NCI-H1092 (cell line): ENCODE results near the gene STK24.

Source experiments
- DNase-seq: peaks from one replicate; lab custom pipeline; 2025; lab: John Stamatoyannopoulos, UW

The STK24 gene

GRCh38 chr13:98556142-98556816, 20.6 kb downstream of the STK24 start:
- no peak for DNase-seq

GRCh38 chr13:98549728-98550317, 27.1 kb downstream of the STK24 start:
- DNase-seq: no peak

GRCh38 chr13:98549006-98549727, 27.7 kb downstream of the STK24 start:
- DNase-seq: no peak

DNA sequence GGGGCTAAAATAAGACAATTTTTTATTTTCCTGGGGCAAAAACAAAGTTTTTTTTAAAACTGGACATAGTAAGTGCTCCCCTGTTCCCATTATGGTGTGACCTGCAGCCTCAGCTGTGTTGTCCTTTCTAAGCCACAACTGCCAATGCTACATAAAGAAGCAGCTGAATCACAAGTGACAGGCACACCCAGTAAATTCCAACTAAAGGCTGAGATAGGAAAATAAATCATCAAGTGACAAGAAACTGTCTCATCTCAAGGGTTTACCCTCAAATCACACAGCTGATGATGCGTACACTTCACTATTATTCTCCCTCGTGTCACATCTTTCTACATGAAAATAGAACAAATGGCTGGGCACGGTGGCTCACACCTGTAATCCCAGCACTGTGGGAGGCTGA, 28.7 kb downstream of the STK24 start:
- DNase-seq: no peak

DNA sequence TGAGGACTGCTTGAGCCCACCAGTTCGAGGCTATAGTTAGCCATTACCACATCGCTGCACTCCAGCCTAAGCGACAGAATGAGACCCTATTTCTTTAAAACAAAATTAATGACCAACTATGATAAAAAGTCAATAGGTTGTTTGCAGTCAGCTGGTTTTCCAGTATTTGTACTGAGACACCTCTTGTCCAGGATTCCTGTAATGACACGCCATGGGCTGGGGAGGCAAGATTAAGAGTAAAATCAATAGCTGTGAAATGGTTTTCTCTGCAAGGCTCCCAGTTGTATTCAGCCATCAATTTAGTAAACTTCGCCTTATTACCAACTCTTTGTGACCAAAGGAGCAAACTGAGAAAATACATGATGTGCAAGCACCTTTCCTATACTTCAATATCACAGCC, 29.5 kb downstream of the STK24 start:
- DNase-seq: no peak

- no peak for DNase-seq
These were observed 30.5 kb downstream of the STK24 start for GRCh38 chr13:98546402-98546801.

- no peak for DNase-seq
These were observed 32.7 kb downstream of the STK24 start for GRCh38 chr13:98544104-98544710.

DNA sequence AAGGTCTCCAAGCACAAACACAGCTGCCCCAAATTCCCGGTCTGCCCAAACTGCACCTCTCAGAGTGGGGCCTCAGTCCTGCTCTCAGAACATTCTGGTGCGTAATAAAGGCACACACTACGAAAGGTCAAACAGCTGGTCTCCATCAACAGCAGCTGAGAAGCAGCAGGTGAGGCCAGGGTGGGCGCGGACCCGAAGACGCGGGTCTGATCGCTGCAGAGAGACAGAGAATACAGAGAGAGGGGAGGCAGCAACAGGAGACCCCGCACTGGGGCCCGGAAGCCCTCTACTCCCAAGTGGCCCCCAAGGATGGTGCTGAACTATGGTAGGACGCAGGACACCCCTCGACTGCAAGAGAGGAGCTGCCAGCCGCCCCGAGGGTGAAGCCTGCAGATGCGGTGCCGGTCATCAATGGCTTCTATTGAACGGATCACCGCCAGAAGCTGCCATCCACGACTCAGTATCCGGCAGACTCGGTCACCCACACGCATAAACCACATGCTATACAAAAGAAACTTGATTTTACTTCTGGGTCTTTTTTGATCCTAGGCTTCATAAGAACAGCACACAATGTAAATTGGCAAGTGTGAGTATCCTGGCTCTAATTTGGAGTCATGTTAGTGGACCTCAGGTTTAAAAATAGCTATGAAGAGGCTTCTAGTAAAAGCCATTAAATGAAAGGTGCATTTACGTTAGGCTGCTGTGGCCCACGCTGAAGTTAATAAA, 33.4 kb downstream of the STK24 start:
- no peak for DNase-seq

GRCh38 chr13:98542568-98543377, 34.1 kb downstream of the STK24 start:
- no peak for DNase-seq

DNA sequence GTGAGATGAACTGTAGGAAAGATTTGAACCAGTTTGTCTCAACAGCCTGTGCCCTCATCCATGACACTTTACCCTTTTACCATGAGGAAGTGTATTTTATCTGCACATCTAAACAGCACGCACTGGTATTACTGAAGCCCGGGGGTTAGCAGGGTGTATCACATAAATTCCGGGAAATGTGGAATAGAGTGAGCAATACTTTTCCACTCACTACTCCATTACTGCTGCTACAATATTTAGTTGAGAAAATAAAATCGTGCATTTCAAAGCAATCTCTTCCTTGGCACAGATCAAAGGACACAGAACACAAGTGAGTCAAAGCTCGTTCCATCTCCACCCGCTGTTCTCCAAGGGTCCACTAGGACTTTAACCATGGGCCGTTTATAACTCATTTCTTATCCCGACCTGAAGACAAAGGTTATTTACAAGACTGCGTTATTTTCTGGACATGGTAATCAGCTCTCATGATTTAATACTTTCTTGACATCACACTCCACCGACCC, 35.2 kb downstream of the STK24 start:
- no peak for DNase-seq

- no peak for DNase-seq
These were observed 35.7 kb downstream of the STK24 start for GRCh38 chr13:98541191-98541590.

DNA sequence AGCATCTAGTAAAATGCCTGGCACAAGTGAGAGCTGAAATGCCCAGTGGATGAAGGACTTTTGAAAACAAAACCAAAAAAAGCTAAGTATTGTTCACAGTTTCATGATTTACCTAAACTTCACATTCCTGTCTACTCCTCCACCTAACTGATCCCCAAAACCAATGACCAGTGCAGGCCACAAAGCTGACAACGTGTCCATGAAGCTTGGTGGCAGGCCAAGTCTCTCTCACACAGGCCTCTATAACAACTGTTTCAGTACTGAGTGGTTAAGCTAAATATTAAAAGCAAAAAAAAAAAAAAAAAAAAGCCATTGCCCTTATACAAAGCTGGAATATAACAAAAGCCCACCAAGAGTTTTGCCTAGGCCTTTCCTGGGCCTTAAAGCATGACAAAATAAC, 36.4 kb downstream of the STK24 start:
- DNase-seq: no peak

DNA sequence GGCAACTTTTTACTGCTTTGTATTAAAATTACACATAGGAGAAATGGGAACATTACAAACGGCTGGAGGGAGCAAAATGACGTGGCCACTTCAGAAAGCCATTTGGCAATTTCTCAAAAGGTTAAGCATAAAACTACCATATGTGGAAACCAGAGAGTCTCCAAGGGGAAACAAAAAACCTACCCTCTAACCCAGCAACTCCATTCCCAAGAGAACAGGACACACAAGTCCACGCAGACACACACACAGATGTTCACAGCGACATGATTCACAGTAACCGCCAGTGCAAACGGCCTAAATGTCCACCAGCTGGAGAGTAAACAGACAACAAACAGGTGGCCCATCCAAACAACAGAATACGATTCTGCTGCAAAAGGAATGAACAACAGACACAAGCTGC, 37.2 kb downstream of the STK24 start:
- DNase-seq: no peak

- DNase-seq: no peak
These were observed 38.0 kb downstream of the STK24 start for GRCh38 chr13:98538876-98539275.

GRCh38 chr13:98537740-98538139, 39.2 kb downstream of the STK24 start:
- DNase-seq: no peak

DNA sequence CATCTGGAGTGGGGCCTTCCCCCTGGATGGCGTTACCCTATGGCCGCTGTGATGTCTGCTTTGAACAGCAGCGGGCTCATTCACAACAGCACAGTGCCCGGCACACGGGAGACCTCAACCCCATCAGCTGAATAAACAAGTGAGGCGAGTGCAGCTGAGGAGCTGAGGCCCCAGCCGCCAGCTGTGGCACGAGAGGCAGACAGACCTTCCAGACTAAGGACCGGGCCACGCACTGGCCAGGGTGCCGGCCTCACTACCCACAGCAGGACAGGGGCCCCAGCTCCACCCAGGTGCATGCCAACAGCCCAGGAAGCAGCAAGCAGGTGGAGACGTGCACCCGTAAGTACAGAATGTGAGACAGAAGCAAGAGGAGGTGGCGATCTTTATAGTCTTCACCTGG, 39.6 kb downstream of the STK24 start:
- DNase-seq: no peak

DNA sequence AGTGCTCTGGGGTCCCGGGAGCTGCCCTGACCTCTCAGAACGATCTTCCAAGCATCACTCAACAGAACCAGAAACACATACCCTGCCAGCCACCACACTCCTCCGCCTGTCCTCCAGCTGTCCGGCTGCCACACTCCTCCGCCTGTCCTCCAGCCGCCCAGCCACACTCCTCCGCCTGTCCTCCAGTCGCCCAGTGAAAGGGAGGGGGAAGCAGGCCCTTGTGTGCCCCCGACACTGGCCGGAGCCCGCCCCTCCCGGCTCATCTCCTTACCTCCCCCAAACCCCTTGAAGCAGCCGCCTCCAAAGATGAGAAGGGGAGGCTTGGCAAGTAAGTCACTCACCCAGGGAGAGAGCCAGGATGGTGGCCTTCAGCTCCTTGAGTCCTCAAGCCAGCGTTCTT, 40.2 kb downstream of the STK24 start:
- no peak for DNase-seq

DNA sequence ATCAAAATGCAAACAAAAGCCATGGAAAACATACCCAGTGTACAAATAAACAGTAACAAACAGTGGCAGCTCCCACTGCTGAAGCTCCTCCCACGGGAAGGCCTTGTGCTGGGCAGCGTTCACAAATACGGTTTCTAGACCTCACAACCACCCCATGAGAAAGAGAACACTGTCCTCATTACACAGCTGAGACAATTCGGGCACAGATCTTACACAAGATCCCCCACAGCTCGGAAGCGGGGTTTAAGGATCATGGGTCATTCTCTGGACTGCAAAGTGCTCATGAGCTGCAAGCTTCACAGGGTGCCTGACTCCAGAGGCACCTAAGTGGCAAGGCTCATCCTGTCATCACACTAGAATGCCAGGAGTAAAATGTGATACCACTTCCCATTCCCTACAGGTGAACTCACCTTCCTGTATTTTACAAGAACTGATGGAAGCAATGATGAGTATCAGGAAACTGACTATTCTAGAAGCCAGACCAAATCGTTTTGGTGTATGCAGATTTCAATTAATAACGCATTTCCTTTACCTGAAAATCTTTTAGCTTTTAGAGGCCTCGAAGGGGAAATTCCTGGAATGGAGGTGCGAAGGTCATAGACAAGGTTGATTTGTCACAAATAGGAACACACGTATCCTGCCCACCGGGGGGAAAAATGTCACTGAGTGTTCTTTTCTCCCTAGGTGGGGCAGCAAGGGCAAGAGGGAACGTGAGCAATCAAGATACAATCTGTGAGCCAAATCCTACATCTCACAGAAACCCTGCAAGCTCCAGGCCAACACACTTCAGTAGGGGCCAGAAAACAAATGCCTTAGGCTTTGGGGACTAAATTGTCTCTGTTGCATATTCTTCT, 41.2 kb downstream of the STK24 start:
- no peak for DNase-seq

DNA sequence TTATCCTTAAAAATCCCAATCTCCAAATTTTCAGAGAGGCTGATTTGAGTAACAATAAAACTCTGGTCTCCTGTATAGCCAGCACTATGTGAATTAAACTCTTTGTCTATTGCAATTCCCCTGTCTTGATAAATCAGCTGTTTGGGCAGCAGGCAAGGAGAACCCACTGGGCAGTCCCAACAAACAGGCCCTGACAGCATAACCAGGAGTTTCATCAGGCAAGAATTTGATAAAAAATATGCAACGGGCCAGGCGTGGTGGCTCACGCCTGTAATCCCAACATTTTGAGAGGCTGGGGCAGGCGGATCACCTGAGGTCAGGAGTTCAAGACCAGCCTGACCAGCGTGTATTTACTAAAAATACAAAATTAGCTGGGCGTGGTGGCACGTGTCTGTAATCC, 42.1 kb downstream of the STK24 start:
- DNase-seq: no peak

- no peak for DNase-seq
These were observed 43.0 kb downstream of the STK24 start for GRCh38 chr13:98533912-98534311.
